HuH-7 (cell line): Measurements from ENCODE around the gene EIF4E3.
A peak's percentile ranks its signal among the peaks of the same experiment; 100 is the strongest.

Source experiments
- DNase-seq: peaks from one replicate; pipeline ENCODE4 v3.0.0; 2011; ENCODE audit warnings: low spot score

Gene EIF4E3

DNA sequence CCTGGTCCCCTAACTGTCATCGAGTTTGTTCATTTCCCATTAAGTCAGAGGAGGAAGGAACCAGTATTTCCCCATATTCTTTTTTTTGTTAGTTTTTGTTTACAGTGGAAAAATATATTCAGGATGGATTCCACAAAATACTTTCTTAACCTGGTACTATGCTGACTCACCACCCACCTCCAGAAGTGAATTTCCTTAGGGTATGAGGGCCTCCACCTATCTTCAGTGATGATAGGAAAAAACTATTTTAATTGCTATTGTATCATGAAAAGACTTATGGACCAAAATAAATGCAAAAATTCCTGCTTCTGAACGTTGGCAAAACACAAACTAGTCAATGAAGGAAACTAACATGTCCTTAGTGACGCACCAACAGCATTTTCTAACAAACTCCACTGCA, 77.5 kb downstream of the EIF4E3 start:
- DNase-seq, result no peak

DNA sequence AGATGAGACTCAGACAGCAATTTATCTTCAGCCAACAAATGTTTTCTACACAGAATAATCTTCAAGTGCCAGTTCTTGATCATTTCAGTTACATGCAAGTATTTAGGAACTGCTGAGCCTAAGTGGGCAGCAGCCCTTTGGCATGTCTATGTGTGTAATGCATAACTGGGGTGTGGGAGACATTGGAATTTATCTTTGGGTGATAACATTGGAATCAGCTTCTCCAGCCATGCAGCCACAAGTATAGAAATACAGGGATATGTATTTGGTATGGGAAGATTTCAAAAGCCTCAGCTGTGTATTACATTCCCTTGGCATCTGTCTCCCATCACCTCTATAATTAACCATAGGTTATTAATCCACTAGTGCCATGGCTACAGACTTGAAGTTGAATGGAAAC, 78.2 kb downstream of the EIF4E3 start:
- no peak for DNase-seq

DNA sequence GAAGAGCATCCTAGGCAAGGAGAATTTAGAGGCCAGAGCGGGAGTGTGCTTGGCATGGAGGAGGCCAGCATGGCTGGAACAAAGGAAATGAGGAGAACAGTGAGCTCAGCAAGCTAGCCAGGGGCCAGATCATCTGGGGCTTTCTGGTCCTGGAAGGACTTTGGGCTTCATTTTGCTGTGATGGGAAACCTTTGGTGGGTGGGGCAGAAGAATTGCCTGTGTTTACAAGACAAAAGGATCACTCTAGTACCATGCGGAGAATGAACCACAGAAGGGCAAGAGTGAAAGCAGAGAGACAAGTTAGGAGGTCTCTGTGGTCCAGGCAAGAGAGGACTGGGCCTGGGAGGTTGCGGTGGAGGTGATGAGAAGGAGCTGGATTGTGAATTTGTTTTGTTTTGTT, 80.1 kb downstream of the EIF4E3 start:
- no peak for DNase-seq

DNA sequence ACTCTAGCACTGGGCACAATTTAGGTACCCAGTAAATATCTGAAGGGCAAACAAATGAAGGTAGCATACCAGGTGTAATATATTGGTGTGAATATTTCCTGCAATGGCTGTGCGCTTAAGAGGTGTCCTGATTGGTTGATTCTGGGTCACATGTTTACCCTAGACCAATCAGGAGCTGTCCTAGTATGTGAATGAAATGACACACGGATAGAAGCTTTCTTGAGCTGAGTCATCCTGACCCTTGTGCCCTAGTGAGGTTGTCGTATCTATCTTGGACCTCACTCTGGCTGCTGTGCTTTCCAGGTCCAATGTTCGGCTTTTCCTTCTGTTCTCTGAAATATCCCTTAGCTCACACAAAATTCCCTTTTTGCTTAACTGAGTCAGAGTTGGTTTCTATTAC, 83.5 kb downstream of the EIF4E3 start:
- peak; percentile 6 for DNase-seq

DNA sequence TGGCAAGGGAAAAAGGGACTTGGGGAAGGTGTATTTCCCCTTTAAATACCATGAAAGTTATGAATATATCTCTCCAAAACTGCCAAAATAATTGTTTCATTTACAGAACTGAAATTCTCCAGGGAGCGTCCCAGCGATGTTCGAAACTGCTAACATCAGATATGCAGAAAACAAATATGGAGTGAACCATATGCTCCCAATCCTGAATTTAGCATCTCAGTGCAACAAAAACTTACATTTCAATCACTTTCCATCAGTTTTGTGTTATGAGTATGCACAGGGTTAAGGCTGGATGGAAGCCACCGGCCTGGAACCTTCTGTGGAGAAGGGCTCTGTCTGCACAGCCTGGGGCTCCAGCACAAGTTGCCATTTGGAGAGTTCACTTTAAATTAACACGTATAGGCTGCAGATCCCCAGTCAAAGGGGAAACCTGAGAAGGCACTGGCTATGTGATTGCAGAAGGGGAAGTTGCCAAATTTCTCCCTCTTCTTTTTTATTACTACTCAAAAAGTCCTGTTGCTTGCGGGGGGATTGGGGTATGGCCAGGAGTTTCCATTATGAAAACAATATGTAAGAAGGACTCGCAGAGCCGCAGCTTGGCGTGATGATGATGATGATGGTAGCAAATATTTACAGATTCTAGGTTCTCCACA, 84.7 kb downstream of the EIF4E3 start:
- no peak for DNase-seq

DNA sequence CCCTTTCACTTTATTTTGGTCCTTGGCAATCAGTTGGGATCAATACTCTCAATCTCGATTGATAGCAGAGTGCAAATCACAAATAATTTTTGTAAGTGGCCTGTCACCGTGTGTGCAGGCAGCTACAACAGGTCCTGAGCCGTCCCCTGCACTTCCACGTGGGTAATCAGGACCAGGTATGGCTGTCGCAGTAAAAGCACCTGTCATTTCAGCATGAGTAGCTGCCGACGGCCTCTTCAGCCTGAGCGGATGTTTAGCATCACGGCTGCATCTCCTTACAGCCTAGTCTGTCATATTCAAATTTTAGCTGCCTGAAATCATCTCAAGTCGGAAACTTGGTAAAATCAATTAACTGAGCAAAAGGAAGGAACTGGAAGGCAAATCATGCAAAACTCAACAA, 88.7 kb downstream of the EIF4E3 start:
- no peak for DNase-seq

DNA sequence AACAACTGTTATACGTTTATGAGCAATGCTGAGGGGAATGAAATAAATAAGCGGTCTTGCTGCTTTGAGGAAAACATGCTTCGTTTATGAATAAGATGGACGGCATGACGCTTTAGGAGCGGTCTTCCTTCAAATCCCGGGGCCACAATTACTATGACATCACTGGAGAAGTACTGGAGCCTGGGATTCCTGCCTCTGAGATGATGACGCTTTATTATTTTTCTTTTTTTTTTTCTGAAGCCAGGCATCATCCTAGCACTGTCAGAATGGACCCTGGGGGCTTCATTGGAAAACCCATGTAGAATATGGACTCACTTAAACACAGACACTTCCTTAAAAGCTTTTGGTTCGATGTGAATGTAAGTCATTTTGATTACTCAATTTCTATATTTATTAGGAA, 89.2 kb downstream of the EIF4E3 start:
- no peak for DNase-seq

DNA sequence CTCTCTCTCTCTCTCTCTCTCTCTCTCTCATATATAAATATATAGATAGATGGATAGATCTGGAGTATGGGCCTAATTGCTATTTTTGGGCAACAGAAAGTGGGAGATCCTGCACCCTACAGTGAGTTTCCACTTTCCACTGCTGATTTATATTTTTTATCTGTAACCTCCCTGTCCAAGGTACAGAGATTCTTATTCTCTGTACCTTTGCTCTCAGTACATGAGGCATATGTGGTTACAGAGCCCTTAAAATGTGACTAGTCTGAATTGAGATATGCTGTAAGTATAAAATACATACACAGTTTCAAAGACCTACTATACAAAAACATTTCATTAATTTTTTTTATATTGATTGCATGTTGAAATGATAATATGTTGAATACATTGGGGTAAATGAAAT, 90.5 kb downstream of the EIF4E3 start:
- DNase-seq, result no peak

DNA sequence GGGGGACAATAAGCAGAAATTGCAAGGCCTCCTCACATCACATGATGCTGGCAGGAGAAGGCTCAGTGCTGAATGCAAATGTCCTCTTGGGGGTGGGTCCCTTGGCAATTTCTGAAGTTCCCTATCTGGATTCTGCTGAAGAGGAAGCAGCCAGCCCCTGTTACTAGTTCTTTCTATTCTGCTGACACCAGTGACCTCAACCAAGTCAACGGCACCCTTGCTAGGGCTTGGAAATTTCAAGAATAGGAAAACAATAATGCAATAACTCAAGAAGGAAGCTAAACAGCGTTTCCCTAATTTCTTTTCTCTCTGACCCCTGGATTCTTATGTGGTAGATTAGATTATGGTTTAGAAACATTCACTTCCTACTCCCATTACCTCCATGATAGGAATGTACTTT, 95.5 kb downstream of the EIF4E3 start:
- no peak for DNase-seq

DNA sequence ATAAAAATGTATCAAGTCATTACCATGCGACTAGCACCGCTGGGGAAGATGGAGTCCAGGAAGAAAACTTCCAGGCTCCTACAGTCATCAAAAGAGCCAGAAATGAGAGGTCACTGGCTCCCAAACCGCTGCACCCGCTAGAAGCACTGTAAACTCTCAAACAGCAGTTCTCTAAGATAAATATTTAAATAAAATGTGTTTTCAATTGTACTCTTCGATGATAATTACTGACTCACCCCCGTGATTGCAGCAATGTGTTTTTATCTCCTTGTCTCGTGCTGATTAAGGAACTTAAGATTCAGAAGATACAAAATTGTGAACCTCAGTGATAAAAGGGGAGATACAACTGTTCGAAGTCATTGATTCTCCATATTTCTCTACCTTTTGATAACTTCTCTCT, 95.9 kb downstream of the EIF4E3 start:
- no peak for DNase-seq

DNA sequence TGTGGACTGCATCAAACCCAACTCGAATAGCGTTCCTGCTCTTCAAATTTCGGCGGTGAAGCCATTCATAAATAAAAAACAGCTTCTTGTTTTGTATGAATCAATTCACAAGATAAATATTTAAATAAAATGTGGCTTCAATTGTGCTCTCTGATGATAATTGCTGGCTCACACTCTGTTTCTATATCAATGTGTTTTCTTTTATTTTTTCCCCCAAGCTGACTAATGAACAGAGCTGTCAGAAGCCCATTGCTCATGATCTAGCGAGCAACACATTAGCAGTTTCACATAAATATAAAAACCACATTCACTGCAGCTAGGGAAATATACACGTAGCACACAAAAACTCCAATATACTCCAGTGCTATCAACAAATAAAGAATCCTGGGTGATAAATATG, 96.7 kb downstream of the EIF4E3 start:
- DNase-seq, result no peak

DNA sequence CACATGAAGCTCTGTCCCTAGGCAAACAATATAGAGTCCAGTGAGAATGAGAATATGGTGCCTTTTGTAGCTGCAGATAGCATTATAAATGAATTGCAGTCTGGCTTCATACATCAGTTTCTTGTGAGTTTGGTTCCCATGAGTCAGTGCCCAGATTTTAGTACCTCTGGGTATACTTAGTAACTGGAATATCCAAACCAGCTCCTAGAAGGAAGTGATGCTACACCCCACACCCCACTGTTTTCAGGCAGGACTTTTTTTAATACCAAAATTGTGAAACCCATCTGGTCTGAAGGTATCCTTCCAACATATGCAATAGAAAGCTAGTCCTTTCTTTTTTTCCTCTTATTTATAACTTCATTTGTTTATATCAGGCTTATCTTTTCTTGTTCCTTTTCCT, 99.5 kb downstream of the EIF4E3 start:
- no peak for DNase-seq
